GM18951 (cell line): ENCODE results near the gene CD320.

Experiments
- POLR2A ChIP-seq: IDR thresholded peaks from 4 replicates; pipeline ENCODE4 v1.6.1; 2011; ENCODE audit warnings: mild to moderate bottlenecking; ENCODE audit not compliant: insufficient read length, insufficient read depth; ENCODE audit errors: extremely low read depth
- in situ Hi-C: fragments of 300-500 bp; cut with MboI; formaldehyde crosslinking; loops from one replicate; pipeline ENCODE4 v1.12.0; 2022; ENCODE audit warnings: low sequenced_read_pairs, mixed read lengths, inconsistent platforms; ENCODE audit not compliant: unreplicated experiment

CD320 gene

DNA sequence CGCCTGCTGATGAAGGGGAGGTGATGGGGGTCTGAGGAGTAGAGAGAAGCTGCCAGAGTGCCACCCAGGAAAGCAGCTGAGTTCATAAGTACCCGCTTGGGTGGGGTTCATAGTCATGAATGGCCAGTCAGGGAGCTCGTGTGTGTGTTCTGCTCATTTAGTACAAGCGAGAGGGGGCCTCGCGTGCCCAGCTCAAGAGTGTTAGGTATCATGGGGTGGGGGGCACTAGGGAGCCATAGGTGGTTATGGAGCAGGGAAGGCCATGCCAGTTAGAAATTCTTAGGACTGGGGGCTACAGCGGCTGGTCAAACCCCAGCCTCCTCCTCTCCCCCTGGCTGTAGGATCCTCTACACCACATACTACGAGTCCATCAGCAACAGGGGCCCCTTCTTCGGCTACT, 46.8 kb downstream of the CD320 start:
- in situ Hi-C loops, result loop anchor here (25.0 kb wide), 1 partner anchor 249 kb away; the partner anchor contains the start of gene ELAVL1
- no peak for TF ChIP-seq POLR2A

DNA sequence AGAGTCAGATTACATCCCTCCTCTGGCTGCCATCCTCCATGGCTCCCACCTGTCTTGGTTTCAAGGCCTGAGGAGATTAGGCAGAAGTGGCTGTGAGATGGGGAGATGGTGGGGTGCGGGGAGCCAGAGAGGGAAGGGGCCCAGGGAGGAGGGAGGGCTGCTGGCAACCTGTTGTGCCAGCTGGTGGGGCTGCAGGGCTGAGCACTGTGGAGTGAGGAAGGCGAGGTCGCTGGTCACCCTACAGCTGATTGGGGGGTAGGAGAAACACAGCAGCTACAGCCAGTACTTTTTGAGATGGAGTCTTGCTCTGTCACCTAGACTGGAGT, 48.3 kb downstream of the CD320 start:
- in situ Hi-C loops, result loop anchor here (25.0 kb wide), 1 partner anchor 248 kb away; the partner anchor contains the start of gene ELAVL1
- TF ChIP-seq POLR2A, result no peak

DNA sequence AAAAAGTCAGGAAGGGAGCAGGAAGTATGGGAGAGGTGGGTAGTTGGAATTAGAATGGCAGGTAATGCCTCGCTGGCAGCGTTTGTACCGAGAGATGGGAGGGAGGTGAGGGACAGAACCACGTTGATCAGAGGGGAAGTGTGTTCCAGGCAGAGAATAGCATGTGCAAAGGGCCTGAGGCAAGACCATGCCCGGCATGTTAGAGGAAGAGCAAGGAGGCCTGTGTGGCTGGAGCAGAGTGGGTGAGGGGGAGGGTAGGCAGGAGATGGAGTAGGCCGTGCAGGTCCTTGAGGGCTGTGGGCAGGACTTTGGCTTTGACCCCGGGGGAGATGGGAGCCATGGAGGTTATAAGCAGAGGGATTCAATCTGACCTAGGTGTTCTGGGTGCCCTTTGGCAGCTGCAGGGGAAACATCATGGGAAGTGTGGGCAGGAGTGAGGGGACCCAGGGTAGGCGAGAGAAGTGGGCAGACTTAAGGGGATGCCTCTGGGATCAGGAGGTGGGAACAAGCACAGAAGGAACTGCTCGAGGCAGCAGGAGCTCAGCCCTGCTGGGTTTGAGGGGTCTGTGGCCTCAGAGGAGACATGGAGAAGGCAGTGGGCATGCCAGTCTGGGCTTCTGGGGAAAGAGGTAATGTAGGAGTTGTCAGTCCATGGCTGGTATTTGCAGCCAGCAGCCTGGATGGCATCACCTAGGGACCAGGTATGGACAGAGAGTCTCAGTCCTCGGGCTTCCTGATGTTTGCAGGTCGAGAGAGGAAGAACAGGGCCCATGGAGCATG, 48.8 kb downstream of the CD320 start:
- TF ChIP-seq POLR2A, result no peak
- in situ Hi-C loops, result loop anchor here (25.0 kb wide), 1 partner anchor 247 kb away; the partner anchor contains the start of gene ELAVL1

DNA sequence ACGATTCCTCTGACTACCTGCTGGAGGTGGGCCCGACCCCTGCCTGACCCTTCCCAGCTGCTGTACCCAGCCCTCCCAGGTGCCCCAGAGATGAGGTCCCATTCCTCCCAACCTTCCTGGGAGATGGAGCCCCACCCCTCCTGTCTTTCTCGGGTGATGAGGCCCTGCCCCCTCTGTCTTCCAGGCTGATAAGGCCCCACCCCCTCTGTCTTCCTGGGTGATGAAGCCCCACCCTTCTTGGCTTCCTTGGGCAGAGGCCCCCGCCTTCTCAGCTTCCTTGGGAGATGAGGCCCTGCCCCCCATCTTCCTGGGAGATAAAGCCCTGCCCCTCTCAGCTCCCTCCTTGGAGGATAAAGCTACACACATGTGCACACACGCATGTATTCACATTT, 51.1 kb downstream of the CD320 start:
- in situ Hi-C loops, result loop anchor here (25.0 kb wide), 1 partner anchor 245 kb away; the partner anchor contains the start of gene ELAVL1
- TF ChIP-seq POLR2A, result no peak

DNA sequence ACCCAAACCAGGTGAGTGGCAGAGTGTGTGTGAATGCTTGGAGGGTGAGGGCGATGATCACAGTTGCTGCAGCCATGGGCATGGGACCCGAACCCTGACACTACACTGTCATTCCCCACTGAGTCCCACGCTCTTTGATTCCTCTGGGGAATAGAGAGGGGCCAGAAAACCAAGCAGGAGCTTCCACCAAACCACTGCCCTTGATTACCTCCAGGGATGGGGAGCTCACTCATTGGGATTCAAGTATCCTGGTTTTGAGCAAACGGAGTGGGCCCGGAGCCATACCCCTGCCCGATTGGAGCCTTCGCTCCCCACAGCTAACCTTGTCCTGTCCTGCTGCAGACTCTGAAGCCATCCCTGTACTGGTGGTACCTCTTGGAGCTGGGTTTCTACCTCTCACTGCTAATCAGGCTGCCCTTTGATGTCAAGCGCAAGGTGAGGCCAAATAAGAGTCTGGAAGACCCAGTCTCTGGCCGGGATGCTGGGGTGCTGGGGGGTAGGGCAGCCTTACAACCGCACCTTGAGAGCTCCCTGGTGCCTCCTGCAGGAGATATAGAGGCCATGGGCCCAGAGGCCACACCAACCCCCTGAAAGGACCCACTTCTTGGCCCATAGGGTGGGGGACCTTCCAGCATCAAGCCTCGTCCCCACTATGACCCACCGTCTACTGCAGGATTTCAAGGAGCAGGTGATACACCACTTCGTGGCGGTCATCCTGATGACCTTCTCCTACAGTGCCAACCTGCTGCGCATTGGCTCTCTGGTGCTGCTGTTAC, 51.7 kb downstream of the CD320 start:
- TF ChIP-seq POLR2A, result no peak
- in situ Hi-C loops, result loop anchor here (25.0 kb wide), 1 partner anchor 244 kb away; the partner anchor contains the start of gene ELAVL1

DNA sequence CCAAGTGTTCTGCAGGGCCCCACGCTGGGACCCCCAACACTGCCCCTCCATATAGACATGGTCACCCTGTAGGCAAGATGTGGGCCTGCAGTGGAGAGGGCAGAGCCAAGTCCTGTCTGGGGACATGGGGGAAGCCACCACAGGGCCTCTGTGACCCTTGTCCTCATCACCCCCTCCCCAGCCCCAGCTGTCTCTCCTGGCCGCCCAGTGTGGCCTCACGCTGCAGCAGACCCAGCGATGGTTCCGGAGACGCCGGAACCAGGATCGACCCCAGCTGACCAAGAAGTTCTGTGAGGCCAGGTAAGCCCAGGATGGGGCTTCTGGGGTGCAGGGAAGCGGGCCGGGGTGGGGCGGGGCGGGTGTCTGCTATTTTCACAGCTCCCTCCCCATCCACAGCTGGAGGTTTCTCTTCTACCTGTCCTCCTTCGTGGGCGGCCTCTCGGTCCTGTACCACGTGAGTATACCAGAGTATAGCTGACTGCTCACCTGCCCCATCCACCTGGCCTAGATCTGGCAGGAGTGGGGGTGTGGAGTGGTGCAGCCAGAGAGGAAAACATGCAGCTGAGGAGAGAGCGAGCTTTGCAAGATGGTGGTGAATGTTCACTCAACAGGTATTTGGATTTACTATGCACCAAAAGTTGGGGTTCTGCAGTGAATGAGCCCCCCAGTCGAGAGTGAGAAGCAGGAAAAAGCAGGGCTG, 52.6 kb downstream of the CD320 start:
- in situ Hi-C loops, result loop anchor here (25.0 kb wide), 1 partner anchor 243 kb away; the partner anchor contains the start of gene ELAVL1
- no peak for TF ChIP-seq POLR2A

DNA sequence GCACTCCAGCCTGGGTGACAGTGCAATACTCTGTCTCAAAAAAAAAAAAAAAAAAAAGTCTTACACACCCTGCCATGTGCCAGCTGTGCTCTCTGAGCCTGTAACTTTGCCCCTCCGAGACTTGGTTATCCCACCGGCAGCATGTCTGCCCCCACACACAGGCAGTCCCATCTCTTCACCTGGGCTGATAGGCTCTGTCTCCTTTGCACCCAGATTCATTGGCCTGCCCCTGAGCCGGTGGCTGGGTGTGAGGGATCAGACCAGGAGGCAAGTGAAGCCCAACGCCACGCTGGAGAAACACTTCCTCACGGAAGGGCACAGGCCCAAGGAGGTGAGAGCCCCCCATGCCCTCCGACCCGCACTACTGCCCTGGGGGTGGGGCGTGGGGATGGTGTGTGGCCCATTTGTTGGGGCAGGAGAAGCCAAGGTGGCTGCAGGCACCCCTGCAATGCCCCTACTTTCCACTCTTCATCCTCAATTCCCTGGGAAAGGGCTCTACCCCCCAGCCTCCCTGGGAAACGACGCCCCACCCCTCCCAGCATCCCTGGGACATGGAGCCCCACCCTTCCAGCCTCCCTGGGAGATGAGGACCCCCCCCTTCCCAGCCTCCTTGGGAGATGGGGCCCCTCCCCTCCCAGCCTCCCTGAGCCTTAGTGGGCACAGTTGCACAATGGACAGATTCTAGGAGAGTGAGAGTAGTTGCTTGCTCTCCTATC, 53.7 kb downstream of the CD320 start:
- in situ Hi-C loops, result loop anchor here (5.0 to 25.0 kb wide), 2 partner anchors 87 to 242 kb away; partner anchors contain the start of gene ELAVL1
- no peak for TF ChIP-seq POLR2A

DNA sequence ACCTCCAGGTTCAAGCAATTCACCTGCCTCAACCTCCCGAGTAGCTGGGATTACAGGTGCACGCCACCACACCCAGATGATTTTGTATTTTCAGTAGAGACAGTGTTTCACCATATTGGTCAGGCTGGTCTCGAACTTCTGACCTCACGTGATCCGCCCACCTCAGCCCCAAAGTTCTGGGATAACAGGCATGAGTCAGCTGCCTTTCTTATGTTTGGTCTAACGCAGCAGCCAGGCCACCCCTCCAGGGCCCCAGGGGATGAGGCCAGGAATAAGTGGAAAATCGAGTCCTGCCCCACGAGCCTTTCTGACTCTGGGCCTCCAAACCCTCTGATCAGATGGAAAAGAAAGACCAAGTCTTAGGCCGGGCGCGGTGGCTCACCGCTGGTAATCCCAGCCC, 54.5 kb downstream of the CD320 start:
- in situ Hi-C loops, result loop anchor here (5.0 to 25.0 kb wide), 2 partner anchors 86 to 241 kb away; partner anchors contain the start of gene ELAVL1
- TF ChIP-seq POLR2A, result no peak

DNA sequence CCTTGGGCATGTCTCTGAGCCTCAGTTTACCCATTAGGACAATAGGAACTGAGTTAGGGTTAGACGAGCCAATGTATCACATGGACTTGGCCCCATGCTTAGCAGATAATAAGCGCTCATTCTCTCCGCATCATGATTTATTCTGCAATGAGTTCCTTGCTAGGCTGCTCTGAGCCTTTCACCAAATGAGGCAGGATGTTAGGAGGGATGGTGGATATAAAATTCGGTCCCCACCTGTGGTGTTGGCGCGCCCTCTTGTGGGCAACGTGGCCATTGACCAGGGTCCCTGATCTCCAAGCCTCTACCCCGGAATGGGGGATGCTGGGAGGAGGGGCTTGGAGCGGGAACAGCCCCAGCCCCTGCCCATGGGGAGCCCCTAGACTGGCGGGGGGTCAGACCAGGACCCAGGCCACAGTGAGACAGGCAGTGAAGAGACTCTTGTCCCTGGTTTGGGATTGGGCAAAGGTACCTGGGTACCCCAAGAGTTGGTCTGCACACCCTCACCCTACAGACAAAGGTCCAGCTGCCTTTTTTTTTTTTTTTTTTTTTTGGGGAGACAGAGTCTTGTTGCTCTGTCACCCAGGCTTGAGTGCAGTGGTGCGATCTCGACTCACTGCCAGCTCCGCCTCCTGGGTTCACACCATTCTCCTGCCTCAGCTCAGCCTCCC, 55.1 kb downstream of the CD320 start:
- in situ Hi-C loops, result loop anchor here (5.0 to 25.0 kb wide), 2 partner anchors 86 to 241 kb away; partner anchors contain the start of gene ELAVL1

More for the DNA sequence above, 55.1 kb downstream of the CD320 start:
- no peak for TF ChIP-seq POLR2A
